HepG2 (cell line): ENCODE results near the gene IQGAP2. TPM values are rescaled to one million over a fixed set of nuclear protein-coding genes. Genes with fewer than 3 reads are reported as not detected.

Experiments
- ATAC-seq: fragments of 200-7000 bp; cut with Tn5 transposase; 3 replicates; pipeline ENCODE4 v1.9.1; 2020; ENCODE audit warnings: mild to moderate bottlenecking, moderate library complexity
- BruUV-seq: library from RNA; stranded (reverse); fragments of 400-500 nt; replicated peaks from 2 replicates; lab custom pipeline; 2021; lab: Mats Ljungman, UMichigan
- CTCF ChIA-PET: fragments of 300-600 bp; formaldehyde crosslinking; extraction: SDS; loops from one replicate; lab custom pipeline; 2021; ENCODE audit warnings: low total read pairs, inconsistent platforms, low intra/inter-chr PET ratio; lab: Yijun Ruan, JAX
- POLR2A ChIA-PET: fragments of 350-600 bp; sonication (Branson Sonifier 250); formaldehyde crosslinking; loops from one replicate; lab custom pipeline; 2020; ENCODE audit warnings: antibody characterized with exemption, inconsistent platforms; lab: Yijun Ruan, JAX
- DNase-seq: peaks from one replicate; pipeline ENCODE4 v3.0.0-alpha.2; 2015; ENCODE audit warnings: low spot score
- FAIRE-seq: peaks from 3 replicates; lab custom pipeline; 2011; peaks lifted over from hg19 to GRCh38; lab: Jason Lieb, UNC
- H2AFZ ChIP-seq: one replicate; pipeline ENCODE4 v1.6.1; 2011; ENCODE audit warnings: low read length, inconsistent platforms
- H3K27ac ChIP-seq: fragments of 300-600 bp; 3 replicates; pipeline ENCODE4 v1.8.0; 2011; ENCODE audit warnings: mixed run types, mild to moderate bottlenecking, mixed read lengths, low read length, inconsistent platforms; ENCODE audit not compliant: insufficient read depth; ENCODE audit errors: extremely low read length
- H3K27me3 ChIP-seq, 2 experiments: fragments of 200-600 bp in 1 of 2; 2 replicates in 1 of 2; 3 replicates in 1 of 2; pipeline versions ENCODE4 v1.6.0 to v1.8.0; 2011; ENCODE audit warnings: low read length in 2 of 2, mild to moderate bottlenecking in 2 of 2, moderate library complexity in 2 of 2, inconsistent platforms in 1 of 2; ENCODE audit not compliant: insufficient read depth in 2 of 2, control insufficient read depth in 1 of 2
- H3K36me3 ChIP-seq, 2 experiments: fragments of 200-600 bp in 1 of 2; replicated peaks in 1 of 2; 2 replicates in 1 of 2; 3 replicates in 1 of 2; pipeline versions ENCODE4 v1.5.1 to v1.8.0; 2011; ENCODE audit warnings: low read length in 2 of 2, inconsistent platforms in 1 of 2; ENCODE audit not compliant: insufficient read depth in 2 of 2, control insufficient read depth in 1 of 2
- H3K4me1 ChIP-seq: 2 replicates; pipeline ENCODE4 v1.5.1; 2012; ENCODE audit warnings: low read length, inconsistent platforms; ENCODE audit not compliant: insufficient read depth
- H3K4me2 ChIP-seq: 2 replicates; pipeline ENCODE4 v1.6.0; 2011; ENCODE audit warnings: low read depth, low read length, inconsistent platforms
- H3K4me3 ChIP-seq, 3 experiments: fragments of 200-600 bp in 1 of 3; sonication (generic), shearing (Covaris generic) in 1 of 3; replicated peaks in 1 of 3; 2 replicates each; pipeline ENCODE4 v1.5.1; 2011 to 2016; ENCODE audit warnings: low read length in 3 of 3, inconsistent platforms in 2 of 3, low read depth in 2 of 3, mild to moderate bottlenecking in 2 of 3, control low read depth in 1 of 3, mixed read lengths in 1 of 3; ENCODE audit not compliant: insufficient read depth in 1 of 3
- H3K79me2 ChIP-seq: one replicate; pipeline ENCODE4 v1.6.1; 2011; ENCODE audit warnings: low read length, inconsistent platforms; ENCODE audit not compliant: insufficient read depth
- H3K9ac ChIP-seq: 2 replicates; pipeline ENCODE4 v1.6.0; 2011; ENCODE audit warnings: mild to moderate bottlenecking, low read depth, low read length, inconsistent platforms; ENCODE audit not compliant: insufficient read depth
- H3K9me3 ChIP-seq: 2 replicates; pipeline ENCODE4 v1.5.1; 2012; ENCODE audit warnings: mild to moderate bottlenecking, low read length
- H4K20me1 ChIP-seq: 2 replicates; pipeline ENCODE4 v1.6.0; 2011; ENCODE audit warnings: inconsistent platforms, mild to moderate bottlenecking, low read length, moderate library complexity; ENCODE audit not compliant: insufficient read depth
- ARNTL ChIP-seq: sonication (generic); formaldehyde crosslinking; IDR thresholded peaks from 2 replicates; pipeline ENCODE4 v1.4.0; 2020; ENCODE audit warnings: mild to moderate bottlenecking, missing genetic modification reagents
- CEBPB ChIP-seq: IDR thresholded peaks from 2 replicates; pipeline ENCODE4 v1.6.1; 2011; ENCODE audit warnings: low read depth, low read length, improper control_type of control experiment, borderline replicate concordance
- CEBPG ChIP-seq: IDR thresholded peaks from 2 replicates; pipeline ENCODE4 v1.6.1; 2016
- FOSL2 ChIP-seq: sonication (generic); formaldehyde crosslinking; IDR thresholded peaks from 2 replicates; pipeline ENCODE4 v1.4.0; 2020; ENCODE audit warnings: missing genetic modification reagents
- GRHL1 ChIP-seq: sonication (generic); formaldehyde crosslinking; conservative IDR thresholded peaks from 2 replicates; pipeline ENCODE4 v1.8.0; 2022; ENCODE audit warnings: missing genetic modification reagents
- HNRNPLL ChIP-seq: fragments of 200-400 bp; formaldehyde crosslinking; IDR thresholded peaks from 2 replicates; pipeline ENCODE4 v1.6.1; 2017; ENCODE audit warnings: mild to moderate bottlenecking, low read depth, low read length; ENCODE audit not compliant: poor library complexity, severe bottlenecking
- JDP2 ChIP-seq: sonication (generic); formaldehyde crosslinking; IDR thresholded peaks from 2 replicates; pipeline ENCODE4 v1.8.1; 2022; ENCODE audit warnings: missing genetic modification reagents, borderline replicate concordance
- MYC ChIP-seq: sonication (generic); formaldehyde crosslinking; IDR thresholded peaks from 2 replicates; pipeline ENCODE4 v1.9.0; 2021; ENCODE audit warnings: missing genetic modification reagents, borderline replicate concordance
- ZNF136 ChIP-seq: sonication (generic); formaldehyde crosslinking; IDR thresholded peaks from 2 replicates; pipeline ENCODE4 v1.8.1; 2022; ENCODE audit warnings: low read depth, mild to moderate bottlenecking, moderate library complexity, missing genetic modification reagents
- ZNF17 ChIP-seq: sonication (generic); formaldehyde crosslinking; IDR thresholded peaks from 2 replicates; pipeline ENCODE4 v1.5.0; 2020; ENCODE audit warnings: mild to moderate bottlenecking, missing genetic modification reagents
- ZNF281 ChIP-seq: sonication (generic); formaldehyde crosslinking; IDR thresholded peaks from 2 replicates; pipeline ENCODE4 v1.4.0; 2020; ENCODE audit warnings: missing genetic modification reagents, borderline replicate concordance
- ZNF331 ChIP-seq: sonication (generic); formaldehyde crosslinking; IDR thresholded peaks from 2 replicates; pipeline ENCODE4 v1.4.0; 2020; ENCODE audit warnings: missing genetic modification reagents
- ZNF557 ChIP-seq: sonication (generic); formaldehyde crosslinking; IDR thresholded peaks from 2 replicates; pipeline ENCODE4 v1.4.0; 2020; ENCODE audit warnings: missing genetic modification reagents
- ZNF790 ChIP-seq: sonication (generic); formaldehyde crosslinking; IDR thresholded peaks from 2 replicates; pipeline ENCODE4 v1.8.0; 2022; ENCODE audit warnings: missing genetic modification reagents, mild to moderate bottlenecking, borderline replicate concordance
- WGBS: methylation state at CpG from one replicate; pipeline ENCODE4 v1.1.6; 2017; ENCODE audit warnings: low lambda C conversion rate; 5-methylcytosine and 5-hydroxymethylcytosine counted together
- in situ Hi-C: cut with HindIII; loops from 2 replicates; pipeline ENCODE4 v1.10.0; 2017; ENCODE audit warnings: low pct_unique_long_range_greater_than_20kb; ENCODE audit not compliant: extremely low pct_ligation_motif_present
- intact Hi-C: fragments of 100-400 bp; cut with micrococcal nuclease; formaldehyde crosslinking; loops from one replicate; pipeline ENCODE4 v1.10.0; 2022; ENCODE audit not compliant: unreplicated experiment
- polyA plus RNA-seq, 8 experiments: library from polyadenylated mRNA; depleted of rRNA in 3 of 8; stranded (reverse) in 7 of 8; unstranded in 1 of 8; fragments of >200 nt; fragmentation: Illumina TruSeq in 4 of 8; extraction: Trizol in 4 of 8; gene quantifications; 2 replicates each; pipeline versions ENCODE4 v1.2.1 to v1.2.3, GENCODE V29; 2011 to 2016; ENCODE audit warnings: low read depth in 4 of 8, missing spikeins in 1 of 8, mixed read lengths in 1 of 8; ENCODE audit not compliant: insufficient read depth in 1 of 8
- total RNA-seq, 5 experiments: library from RNA; depleted of rRNA; stranded (reverse); fragments of >200 nt; fragmentation: Illumina TruSeq; extraction: Trizol; gene quantifications; 2 replicates each; pipeline ENCODE4 v1.2.3, GENCODE V29; 2016; ENCODE audit warnings: low read depth in 1 of 5
- TF ChIP-seq, protein P1 (sequence below): IDR thresholded peaks from 2 replicates; pipeline ENCODE4 v1.6.1; 2016; ENCODE audit warnings: control low read depth

IQGAP2 gene
- total and polyA plus RNA-seq, 2 of the 13 experiments (the other 11 are each of a cell fraction or from before 2014, with no cell fraction given) = 35.2 to 83.3 TPM

DNA sequence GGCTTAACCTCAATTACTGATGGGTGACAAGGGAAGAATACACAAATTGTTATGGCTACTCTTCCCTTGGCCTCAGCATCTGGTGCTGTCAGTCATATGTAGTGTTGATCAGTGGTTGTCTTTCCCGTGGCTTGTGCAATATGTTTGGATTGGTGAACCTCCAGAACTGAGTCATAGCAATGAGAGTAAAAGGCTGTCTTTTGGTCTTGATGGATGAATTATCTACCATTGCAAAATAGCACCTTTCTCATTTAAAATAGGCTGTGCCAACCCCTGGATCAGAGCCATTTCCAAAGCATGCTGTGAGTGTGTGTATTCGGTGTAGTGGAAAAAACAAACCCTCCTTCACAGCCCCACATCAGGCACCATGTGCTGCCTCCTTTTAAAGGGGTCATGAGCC is 298.2 kb downstream of the IQGAP2 start:
- in situ Hi-C loops = no loop called here
- peak; percentile 28 for DNase-seq
- Histone ChIP-seq H3K9me3 (no peaks in the 10 kb centered on the region), H3K79me2 (no peaks in the 10 kb centered on the region), H2AFZ (no peak overlapping the region), H3K27me3 (no peaks in the 10 kb centered on the region), H3K36me3 (peaks cover 10 to 41% of the 10 kb centered on the region in 2 experiments), H4K20me1 (no peaks in the 10 kb centered on the region), H3K4me3 (no peak overlapping the region), H3K9ac (no peak overlapping the region), H3K4me2 (no peak overlapping the region), H3K27ac (no peak overlapping the region), H3K4me1 (no peaks in the 10 kb centered on the region)
- FAIRE-seq = no peak
- POLR2A ChIA-PET = no interaction called here
- intact Hi-C loops = no loop called here
- no peak; the same call in 2 of the 3 replicates for ATAC-seq
- CTCF ChIA-PET = no interaction called here
- BruUV-seq = no TSS peak
- WGBS = 67% methylated on average over 2 of the region's 2 CpGs
- TF ChIP-seq MYC = no peak
- TF ChIP-seq FOSL2 = peak; percentile 80
- no peak for TF ChIP-seq ZNF557 (CRISPR knock-in tag)
- TF ChIP-seq CEBPG (CRISPR knock-in tag) = 0 out of 2 replicates have a peak, but pooled peaks have one; percentile 22
- peak; percentile 79 for TF ChIP-seq CEBPB

- no peak overlapping the region for H3K27ac ChIP-seq
- no peaks in the 10 kb centered on the region for H3K4me1 ChIP-seq
- in situ Hi-C loops (no loop called here), intact Hi-C loops (no loop called here)
- no peaks in the 10 kb centered on the region for H3K79me2 ChIP-seq
- FAIRE-seq (no peak), DNase-seq (no peak), ATAC-seq (no peak)
- ChIA-PET CTCF (no interaction called here), POLR2A (no interaction called here)
- H3K27me3 ChIP-seq = no peaks in the 10 kb centered on the region
- H3K9ac ChIP-seq = no peak overlapping the region
- H3K4me2 ChIP-seq = no peak overlapping the region
- no peak overlapping the region for H2AFZ ChIP-seq
- BruUV-seq = no TSS peak
- no peaks in the 10 kb centered on the region for H3K9me3 ChIP-seq
- no peaks in the 10 kb centered on the region for H4K20me1 ChIP-seq
- 96% methylated on average over 2 of the region's 2 CpGs for WGBS
- no peak overlapping the region for H3K4me3 ChIP-seq
- H3K36me3 ChIP-seq = peaks cover 9 to 29% of the 10 kb centered on the region in 2 experiments; a peak in 4 of 5 replicates
- TF ChIP-seq ZNF281 = no peak
- TF ChIP-seq GRHL1 (CRISPR knock-in tag) = no peak
- TF ChIP-seq ZNF17 (CRISPR knock-in tag) = no peak
- TF ChIP-seq HNRNPLL = no peak
- TF ChIP-seq ARNTL (CRISPR knock-in tag) = no peak
- TF ChIP-seq ZNF790 (CRISPR knock-in tag) = no peak
- no peak for TF ChIP-seq ZNF331 (CRISPR knock-in tag)
- TF ChIP-seq ZNF136 (CRISPR knock-in tag) = no peak
- TF ChIP-seq, protein P1, sequence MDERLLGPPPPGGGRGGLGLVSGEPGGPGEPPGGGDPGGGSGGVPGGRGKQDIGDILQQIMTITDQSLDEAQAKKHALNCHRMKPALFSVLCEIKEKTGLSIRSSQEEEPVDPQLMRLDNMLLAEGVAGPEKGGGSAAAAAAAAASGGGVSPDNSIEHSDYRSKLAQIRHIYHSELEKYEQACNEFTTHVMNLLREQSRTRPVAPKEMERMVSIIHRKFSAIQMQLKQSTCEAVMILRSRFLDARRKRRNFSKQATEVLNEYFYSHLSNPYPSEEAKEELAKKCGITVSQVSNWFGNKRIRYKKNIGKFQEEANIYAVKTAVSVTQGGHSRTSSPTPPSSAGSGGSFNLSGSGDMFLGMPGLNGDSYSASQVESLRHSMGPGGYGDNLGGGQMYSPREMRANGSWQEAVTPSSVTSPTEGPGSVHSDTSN (CRISPR knock-in tag) = no peak
- TF ChIP-seq JDP2 (CRISPR knock-in tag) = no peak
Observed at GRCh38 chr5:76703707-76704106, 300.6 kb downstream of the IQGAP2 start.
